ENCODE data around the gene CFL1.
A peak's percentile ranks its signal among the peaks of the same experiment; 100 is the strongest.

Gene CFL1

DNA sequence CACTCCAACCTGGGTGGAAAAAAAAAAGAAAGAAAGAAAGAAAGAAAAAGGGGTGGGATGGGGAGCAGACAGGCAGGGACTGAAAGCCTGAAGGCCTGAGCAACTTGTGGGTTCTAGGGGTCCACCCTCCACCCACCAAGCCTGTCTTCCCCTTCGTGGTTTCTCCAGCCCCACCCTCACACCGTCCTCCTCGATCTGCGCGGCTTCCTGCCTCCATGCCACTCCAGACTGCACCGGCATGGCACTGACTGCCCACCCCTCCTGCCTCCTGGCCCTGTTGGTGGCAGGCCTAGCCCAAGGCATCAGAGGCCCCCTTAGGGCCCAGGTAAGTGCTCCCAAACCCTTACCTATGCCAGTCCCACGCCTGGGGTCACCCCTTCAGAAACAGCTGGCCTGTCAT lies 21.6 kb upstream of the CFL1 start, which contains the start of gene CTSW:
TSS of gene CTSW (plus strand) at position 221 of the 400 bp plus-strand sequence. CDS start at position 239, 18 bp downstream.
- Histone ChIP-seq H3K4me2 (peak within 1 kb of the TSS; percentile 68 to 94 (median 88)), H3K36me3 (peaks cover 24 to 33% (median 26%) of the 10 kb centered on the region in 11 experiments), H3K4me1 (peaks cover 32 to 68% (median 52%) of the 10 kb centered on the region in 10 experiments), H3K27me3 (no peaks in the 10 kb centered on the region), H3K9ac (peak within 1 kb of the TSS in 9 of 11 experiments; percentile 4 to 57 (median 38); a peak in 10 of 22 replicates), H3K9me3 (replicated peaks in 1 of 11) (no peaks in the 10 kb centered on the region), H3K4me3 (peak within 1 kb of the TSS in 3 of 10 experiments; percentile 25 to 47 (median 36); a peak in 2 of 20 replicates), H3K27ac (peak within 1 kb of the TSS in 8 of 11 experiments; percentile 2 to 58 (median 42); a peak in 10 of 22 replicates), H4K20me1 (peaks cover 0 to 29% (median 12%) of the 10 kb centered on the region in 11 experiments; a peak in 12 of 22 replicates)
- TF ChIP-seq Cebpa-rat (IDR thresholded peaks at IDR 0.05), result no peak

DNA sequence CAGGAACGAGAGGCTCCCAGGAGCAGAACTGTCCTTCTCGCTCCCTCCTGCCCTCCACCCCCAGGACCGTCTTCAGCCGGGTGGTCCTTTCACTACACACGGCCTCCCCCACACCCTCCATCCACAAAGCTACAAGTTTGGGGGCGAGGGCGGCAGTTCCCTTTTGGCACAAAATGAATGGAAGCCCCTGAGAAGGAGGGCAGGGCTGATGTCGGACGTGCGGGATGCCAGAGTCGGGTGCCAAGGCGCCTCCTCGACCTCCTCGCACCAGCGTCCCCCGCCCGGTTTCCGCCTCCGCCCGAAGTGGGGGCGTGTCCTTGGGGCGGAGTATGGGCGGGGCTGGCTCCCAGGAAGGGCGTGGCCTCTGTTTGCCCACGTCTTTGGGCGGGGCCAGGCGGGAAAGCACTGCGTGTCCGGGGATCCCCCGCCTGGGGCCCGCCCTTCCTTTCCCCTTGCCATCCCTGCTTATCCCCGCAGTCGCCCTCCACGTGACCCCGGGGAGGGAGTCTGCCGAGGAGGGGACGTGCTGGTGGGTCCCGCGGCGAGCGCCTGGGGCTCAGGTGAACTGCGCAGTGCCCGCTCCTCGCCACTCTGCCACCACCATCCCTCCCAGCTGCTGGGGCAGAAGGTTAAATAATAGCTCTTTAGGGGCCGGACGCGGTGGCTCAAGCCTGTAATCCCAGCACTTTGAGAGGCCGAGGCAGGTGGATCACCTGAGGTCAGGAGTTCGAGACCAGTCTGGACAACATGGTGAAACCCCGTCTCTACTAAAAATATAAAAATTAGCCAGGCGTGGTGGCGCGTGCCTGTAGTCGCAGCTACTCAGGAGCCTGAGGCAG lies 15.6 kb upstream of the CFL1 start:
- H3K36me3 ChIP-seq, result peaks cover 0 to under 1% (median 0%) of the 10 kb centered on the region in 11 experiments; a peak in 1 of 22 replicates
- peaks cover 0 to 32% (median 24%) of the 10 kb centered on the region in 11 experiments; a peak in 17 of 22 replicates for H4K20me1 ChIP-seq
- peak overlapping the region; percentile 51 to 72 (median 58) for H3K4me3 ChIP-seq
- TF ChIP-seq Cebpa-rat (IDR thresholded peaks at IDR 0.05), result no peak
- H3K27me3 ChIP-seq, result peaks cover 0 to 33% (median 21%) of the 10 kb centered on the region in 11 experiments; a peak in 19 of 22 replicates
- H3K4me1 ChIP-seq, result peaks cover 46 to 71% (median 58%) of the 10 kb centered on the region in 10 experiments
- H3K27ac ChIP-seq, result peak overlapping the region; percentile 36 to 72 (median 56); a peak in 20 of 22 replicates
- H3K9ac ChIP-seq, result peak overlapping the region; percentile 52 to 80 (median 74)
- H3K9me3 ChIP-seq (replicated peaks in 1 of 11), result no peaks in the 10 kb centered on the region
- peak overlapping the region; percentile 88 to 100 (median 98) for H3K4me2 ChIP-seq

DNA sequence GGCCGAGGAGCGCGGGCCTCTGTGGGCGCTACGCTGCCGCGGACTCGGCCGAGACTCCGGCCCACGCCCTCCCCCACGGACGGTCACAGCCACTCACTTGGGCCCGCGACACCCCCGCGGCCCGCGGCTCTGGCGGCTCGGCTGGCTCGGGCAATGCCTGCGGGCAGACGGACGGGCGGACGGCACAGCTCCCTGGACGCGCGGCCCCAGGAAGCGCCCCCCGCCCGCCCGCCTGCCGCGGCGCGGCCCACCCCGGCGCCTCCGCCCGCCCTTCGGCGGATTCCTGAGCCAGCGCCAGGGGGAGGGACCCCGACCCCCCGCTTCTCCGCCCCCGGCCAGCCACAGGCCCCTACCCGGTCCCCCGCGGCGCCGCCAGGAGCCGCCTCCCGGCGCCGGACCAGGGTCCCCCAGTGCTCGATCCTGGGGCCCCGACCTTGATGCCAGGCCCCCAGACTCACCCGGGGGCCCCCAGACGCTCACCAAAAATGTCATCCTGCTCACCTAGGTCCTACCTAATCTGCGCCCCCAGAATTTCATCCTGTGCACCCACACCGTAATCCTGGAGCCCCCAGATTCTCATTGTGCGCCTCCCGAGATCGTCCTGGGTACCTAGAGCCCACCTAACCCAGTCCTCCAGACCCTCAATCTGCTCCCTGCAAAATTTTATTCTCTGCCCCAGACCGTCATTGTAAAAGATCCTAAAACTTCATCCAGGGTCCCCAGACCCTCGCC lies 14.8 kb upstream of the CFL1 start, which contains the start of gene EFEMP2:
TSS of gene EFEMP2 (minus strand) at position 215 of the 732 bp plus-strand sequence. CDS start 446 bp downstream, outside the sequence.
- peaks cover 0 to 9% (median 5%) of the 10 kb centered on the region in 11 experiments; a peak in 6 of 22 replicates for H3K36me3 ChIP-seq
- peak within 1 kb of the TSS; percentile 91 to 100 (median 98) for H3K4me2 ChIP-seq
- peaks cover 46 to 64% (median 58%) of the 10 kb centered on the region in 10 experiments for H3K4me1 ChIP-seq
- H3K4me3 ChIP-seq, result peak within 1 kb of the TSS; percentile 51 to 72 (median 58)
- peak within 1 kb of the TSS; percentile 36 to 72 (median 56); a peak in 20 of 22 replicates for H3K27ac ChIP-seq
- H3K9ac ChIP-seq, result peak within 1 kb of the TSS; percentile 52 to 80 (median 74)
- peaks cover 0 to 33% (median 25%) of the 10 kb centered on the region in 11 experiments; a peak in 19 of 22 replicates for H3K27me3 ChIP-seq
- peaks cover 0 to 40% (median 32%) of the 10 kb centered on the region in 11 experiments; a peak in 17 of 22 replicates for H4K20me1 ChIP-seq
- H3K9me3 ChIP-seq (replicated peaks in 1 of 11), result no peaks in the 10 kb centered on the region
- no peak for TF ChIP-seq Cebpa-rat (IDR thresholded peaks at IDR 0.05)

DNA sequence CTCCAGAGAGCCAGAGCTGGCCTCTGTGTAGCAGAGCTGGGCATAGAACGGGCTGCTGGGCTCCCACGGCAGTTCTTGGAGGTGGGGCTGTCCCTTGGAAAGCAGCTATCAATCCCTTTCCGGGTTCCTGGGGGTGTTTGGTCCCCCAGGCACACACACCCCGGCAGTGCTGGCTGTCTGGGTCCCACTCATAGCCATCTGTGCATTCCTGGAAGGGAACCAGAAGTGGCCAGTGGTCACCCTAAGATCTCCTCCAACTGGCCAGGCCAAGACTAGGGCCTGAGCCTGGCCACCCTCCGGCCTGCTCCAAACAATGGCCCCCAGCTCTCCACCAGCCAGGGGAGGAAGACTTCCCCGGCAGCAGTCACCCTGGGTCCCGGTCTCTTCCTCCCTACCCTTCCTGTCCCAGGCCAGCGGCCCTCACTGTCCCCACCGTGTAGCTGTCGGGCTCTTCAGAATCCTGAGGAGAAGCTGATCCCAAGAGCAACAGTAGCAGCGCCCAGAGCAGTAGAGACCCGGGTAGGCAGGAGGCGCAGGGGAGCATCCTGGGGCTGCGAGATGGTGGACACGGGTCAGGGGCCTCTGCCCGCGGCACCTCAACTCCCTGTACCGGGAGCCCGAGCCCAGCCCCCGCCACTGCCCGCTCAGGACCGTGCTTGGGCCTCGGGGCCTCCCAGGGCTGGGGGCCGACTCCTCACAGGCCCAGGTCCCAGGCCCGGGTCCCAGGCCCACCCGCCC lies 14.0 kb upstream of the CFL1 start:
- Histone ChIP-seq H3K36me3 (peaks cover 4 to 15% (median 11%) of the 10 kb centered on the region in 11 experiments; a peak in 20 of 22 replicates), H3K4me1 (peaks cover 46 to 70% (median 55%) of the 10 kb centered on the region in 10 experiments), H4K20me1 (peaks cover 0 to 46% (median 38%) of the 10 kb centered on the region in 11 experiments; a peak in 20 of 22 replicates), H3K4me2 (peak overlapping the region; percentile 74 to 98 (median 92)), H3K27ac (peak overlapping the region in 4 of 11 experiments; percentile 21 to 56 (median 48); a peak in 6 of 22 replicates), H3K4me3 (no peak overlapping the region), H3K9ac (peak overlapping the region in 8 of 11 experiments; percentile 25 to 59 (median 56); a peak in 11 of 22 replicates), H3K27me3 (peaks cover 0 to 33% (median 26%) of the 10 kb centered on the region in 11 experiments; a peak in 19 of 22 replicates), H3K9me3 (replicated peaks in 1 of 11) (no peaks in the 10 kb centered on the region)
- no peak for TF ChIP-seq Cebpa-rat (IDR thresholded peaks at IDR 0.05)

DNA sequence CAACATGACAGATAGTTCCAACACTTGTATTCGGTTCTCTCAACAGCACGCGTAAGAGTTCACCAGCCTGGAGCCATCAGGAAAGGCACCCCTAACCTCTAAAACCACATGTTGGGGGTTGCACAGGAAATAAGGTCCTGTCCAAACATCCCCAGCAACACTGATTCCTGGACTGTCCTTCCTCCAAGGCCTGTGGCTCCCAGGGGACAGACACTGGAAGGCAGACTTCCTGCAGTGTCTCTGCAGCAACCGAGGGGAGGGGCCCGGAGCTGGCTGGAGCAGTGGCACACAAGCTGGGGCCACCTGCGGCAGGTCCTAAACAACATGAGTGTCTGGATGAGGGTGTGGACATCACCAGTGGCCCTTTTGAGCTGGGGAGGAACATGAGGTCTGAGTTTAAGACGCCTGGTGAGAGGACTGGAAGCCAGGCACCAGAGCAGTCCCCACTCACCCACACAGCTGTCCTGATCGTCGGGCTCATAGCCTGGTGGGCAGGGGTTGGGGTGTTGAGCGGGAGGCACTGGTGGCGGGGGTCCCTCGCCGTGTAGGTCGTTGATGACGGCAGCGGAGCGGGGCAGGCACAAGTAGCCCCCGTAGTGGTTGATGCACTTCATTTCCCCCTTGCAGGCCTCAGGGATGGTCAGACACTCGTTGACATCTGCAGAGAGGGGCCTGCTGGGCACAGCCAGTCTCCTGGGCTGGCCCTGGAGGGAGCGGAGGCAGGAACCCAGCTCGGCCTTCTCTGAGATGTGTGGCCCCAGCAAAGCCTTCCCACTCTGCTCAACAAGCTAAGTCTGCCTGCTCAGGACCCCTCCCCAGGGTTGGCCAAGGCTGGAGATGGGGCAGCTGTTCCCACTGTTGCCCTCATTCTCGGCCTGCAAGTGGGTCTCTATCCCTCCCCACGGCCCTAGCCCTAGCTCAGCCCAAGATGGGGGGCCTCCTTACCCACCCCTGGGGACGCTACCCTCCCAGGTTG lies 13.0 kb upstream of the CFL1 start:
- Histone ChIP-seq H3K9ac (peak overlapping the region; percentile 10 to 59 (median 55); a peak in 19 of 22 replicates), H3K9me3 (replicated peaks in 1 of 11) (no peaks in the 10 kb centered on the region), H4K20me1 (peaks cover 0 to 56% (median 48%) of the 10 kb centered on the region in 11 experiments; a peak in 20 of 22 replicates), H3K36me3 (peaks cover 14 to 25% (median 20%) of the 10 kb centered on the region in 11 experiments), H3K4me3 (peak overlapping the region in 5 of 10 experiments; percentile 18 to 45 (median 38); a peak in 9 of 20 replicates), H3K27me3 (peaks cover 0 to 33% (median 26%) of the 10 kb centered on the region in 11 experiments; a peak in 19 of 22 replicates), H3K27ac (peak overlapping the region in 7 of 11 experiments; percentile 10 to 61 (median 45); a peak in 11 of 22 replicates), H3K4me2 (peak overlapping the region; percentile 74 to 98 (median 92)), H3K4me1 (peaks cover 46 to 74% (median 50%) of the 10 kb centered on the region in 10 experiments)
- no peak; a peak in 1 of 22 replicates for TF ChIP-seq Cebpa-rat (IDR thresholded peaks at IDR 0.05)

DNA sequence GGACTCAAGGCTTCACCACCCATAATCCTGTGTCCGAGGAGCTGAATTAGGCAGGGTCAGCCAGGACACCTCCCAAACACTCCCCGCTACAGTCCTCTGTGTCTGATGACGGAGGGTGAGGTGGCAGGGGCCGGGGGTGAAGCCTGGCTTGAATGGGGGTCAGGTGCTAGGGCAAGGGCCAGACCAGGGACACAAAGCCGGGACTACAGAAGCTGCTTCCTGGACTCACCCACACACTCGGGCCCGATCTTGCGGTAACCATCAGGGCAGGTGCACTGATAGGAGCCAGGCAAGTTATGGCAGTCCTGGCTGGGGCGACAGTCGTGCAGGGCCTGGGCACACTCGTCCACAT lies 12.3 kb upstream of the CFL1 start:
- Histone ChIP-seq H3K4me1 (peaks cover 46 to 79% (median 50%) of the 10 kb centered on the region in 10 experiments), H3K27me3 (peaks cover 0 to 33% (median 26%) of the 10 kb centered on the region in 11 experiments; a peak in 19 of 22 replicates), H4K20me1 (peaks cover 0 to 63% (median 55%) of the 10 kb centered on the region in 11 experiments; a peak in 21 of 22 replicates), H3K9ac (peak overlapping the region; percentile 1 to 59 (median 55); a peak in 16 of 22 replicates), H3K4me3 (peak overlapping the region in 5 of 10 experiments; percentile 18 to 45 (median 38); a peak in 9 of 20 replicates), H3K36me3 (peaks cover 21 to 32% (median 27%) of the 10 kb centered on the region in 11 experiments), H3K27ac (peak overlapping the region in 5 of 11 experiments; percentile 13 to 61 (median 52); a peak in 11 of 22 replicates), H3K4me2 (peak overlapping the region; percentile 74 to 98 (median 92)), H3K9me3 (replicated peaks in 1 of 11) (no peaks in the 10 kb centered on the region)
- no peak for TF ChIP-seq Cebpa-rat (IDR thresholded peaks at IDR 0.05)

Measured in BLaER1 treated with 17β-estradiol and CSF1 and Interleukin-3, amounts not matched to agents 10 nM and 100 nM (cell line).